ENCODE measurements around the gene NUP214. TPM values are rescaled to one million over a fixed set of nuclear protein-coding genes. Genes with fewer than 3 reads are reported as not detected.

The NUP214 gene
- total RNA-seq, 2 experiments from 2014 or later: 19.7 to 69.6 TPM

DNA sequence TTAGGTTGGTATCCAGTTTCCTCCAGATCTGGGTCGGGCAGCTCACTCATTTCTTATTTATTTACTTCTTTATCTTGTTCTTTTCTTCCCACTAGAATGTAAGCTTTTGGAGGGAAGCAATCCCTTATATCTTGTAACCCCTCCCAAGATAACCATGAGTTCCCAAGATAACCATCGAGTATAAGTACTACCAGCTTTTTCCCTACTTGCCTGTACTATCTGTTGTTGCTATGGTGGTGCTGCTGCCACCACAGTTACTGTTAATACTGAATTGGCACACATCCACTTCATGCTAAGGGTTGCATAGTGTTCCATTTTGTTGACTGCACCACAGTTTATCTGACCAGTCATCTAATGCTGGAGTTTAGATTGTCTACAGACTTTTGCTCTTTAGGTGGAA, 19.9 kb downstream of the NUP214 start:
- ChIA-PET POLR2A (interaction anchor here (0.7 to 1.7 kb wide), 2 partner anchors 20 to 121 kb away, joined by 3 to 7 read pairs; partner anchors contain the start of gene NUP214), CTCF (ENCODE audit: unreplicated experiment) (no interaction called here)
- BruUV-seq (replicated peaks): no TSS peak
- H3K27ac ChIP-seq (ENCODE audit: low read depth, low read length, poor library complexity, severe bottlenecking): no peak overlapping the region
- no peaks in the 10 kb centered on the region for H3K9me3 ChIP-seq (ENCODE audit: low read length)
- no peaks in the 10 kb centered on the region for H3K79me2 ChIP-seq (ENCODE audit: insufficient read depth, low read depth, low read length)
- no peak for DNase-seq (ENCODE audit: low spot score)
- no peak overlapping the region for H3K4me2 ChIP-seq (ENCODE audit: low read length)
- intact Hi-C loops (cut with micrococcal nuclease; ENCODE audit: unreplicated experiment): no loop called here
- no peaks in the 10 kb centered on the region for H3K4me1 ChIP-seq (ENCODE audit: insufficient read depth, low read length, poor library complexity, severe bottlenecking)
- H2AFZ ChIP-seq (ENCODE audit: low read length): no peak overlapping the region
- H4K20me1 ChIP-seq (ENCODE audit: insufficient read depth, low read length): no peaks in the 10 kb centered on the region
- H3K36me3 ChIP-seq (ENCODE audit: insufficient read depth, low read length): peaks cover 97% of the 10 kb centered on the region
- H3K9me2 ChIP-seq (ENCODE audit: insufficient read depth, low read length): no peaks in the 10 kb centered on the region
- H3K4me3 ChIP-seq (ENCODE audit: low read depth, low read length, poor library complexity, severe bottlenecking): no peak overlapping the region
- TF ChIP-seq, protein P1, sequence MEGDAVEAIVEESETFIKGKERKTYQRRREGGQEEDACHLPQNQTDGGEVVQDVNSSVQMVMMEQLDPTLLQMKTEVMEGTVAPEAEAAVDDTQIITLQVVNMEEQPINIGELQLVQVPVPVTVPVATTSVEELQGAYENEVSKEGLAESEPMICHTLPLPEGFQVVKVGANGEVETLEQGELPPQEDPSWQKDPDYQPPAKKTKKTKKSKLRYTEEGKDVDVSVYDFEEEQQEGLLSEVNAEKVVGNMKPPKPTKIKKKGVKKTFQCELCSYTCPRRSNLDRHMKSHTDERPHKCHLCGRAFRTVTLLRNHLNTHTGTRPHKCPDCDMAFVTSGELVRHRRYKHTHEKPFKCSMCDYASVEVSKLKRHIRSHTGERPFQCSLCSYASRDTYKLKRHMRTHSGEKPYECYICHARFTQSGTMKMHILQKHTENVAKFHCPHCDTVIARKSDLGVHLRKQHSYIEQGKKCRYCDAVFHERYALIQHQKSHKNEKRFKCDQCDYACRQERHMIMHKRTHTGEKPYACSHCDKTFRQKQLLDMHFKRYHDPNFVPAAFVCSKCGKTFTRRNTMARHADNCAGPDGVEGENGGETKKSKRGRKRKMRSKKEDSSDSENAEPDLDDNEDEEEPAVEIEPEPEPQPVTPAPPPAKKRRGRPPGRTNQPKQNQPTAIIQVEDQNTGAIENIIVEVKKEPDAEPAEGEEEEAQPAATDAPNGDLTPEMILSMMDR (conservative IDR thresholded peaks at IDR 0.05; ENCODE audit: low read length): no peak
- no peak for TF ChIP-seq EZH2phosphoT487 (IDR thresholded peaks at IDR 0.05; ENCODE audit: borderline replicate concordance, low read depth, low read length)

DNA sequence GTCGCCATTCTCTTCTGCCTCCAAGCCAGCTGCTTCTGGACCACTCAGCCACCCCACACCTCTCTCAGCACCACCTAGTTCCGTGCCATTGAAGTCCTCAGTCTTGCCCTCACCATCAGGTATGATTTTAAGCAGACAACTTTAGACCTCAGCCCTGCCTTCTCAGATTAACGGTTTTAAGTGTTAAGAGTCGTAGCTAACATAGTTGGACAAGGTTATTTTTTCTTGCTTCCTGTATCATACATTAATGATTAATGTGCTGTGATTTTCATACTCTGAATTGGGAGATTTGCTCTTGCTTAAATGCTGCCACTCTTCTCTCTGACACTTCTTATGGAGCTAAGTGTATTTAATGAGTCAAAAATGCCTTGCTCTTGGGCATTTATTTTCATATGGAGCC, 20.8 kb downstream of the NUP214 start:
- H3K27ac ChIP-seq (ENCODE audit: low read depth, low read length, poor library complexity, severe bottlenecking): no peak overlapping the region
- no peaks in the 10 kb centered on the region for H3K9me3 ChIP-seq (ENCODE audit: low read length)
- no peak for TF ChIP-seq EZH2phosphoT487 (IDR thresholded peaks at IDR 0.05; ENCODE audit: borderline replicate concordance, low read depth, low read length)
- TF ChIP-seq, protein P1 (conservative IDR thresholded peaks at IDR 0.05; ENCODE audit: low read length): no peak
- H3K79me2 ChIP-seq (ENCODE audit: insufficient read depth, low read depth, low read length): no peaks in the 10 kb centered on the region
- ChIA-PET CTCF (ENCODE audit: unreplicated experiment) (no interaction called here), POLR2A (interaction anchor here (1.5 to 1.7 kb wide), 2 partner anchors 12 to 21 kb away, joined by 3 to 7 read pairs; partner anchors contain the start of gene NUP214)
- intact Hi-C loops (cut with micrococcal nuclease; ENCODE audit: unreplicated experiment): no loop called here
- H3K4me1 ChIP-seq (ENCODE audit: insufficient read depth, low read length, poor library complexity, severe bottlenecking): no peaks in the 10 kb centered on the region
- no peak for DNase-seq (ENCODE audit: low spot score)
- peaks cover 96% of the 10 kb centered on the region for H3K36me3 ChIP-seq (ENCODE audit: insufficient read depth, low read length)
- no peak overlapping the region for H3K4me3 ChIP-seq (ENCODE audit: low read depth, low read length, poor library complexity, severe bottlenecking)
- H4K20me1 ChIP-seq (ENCODE audit: insufficient read depth, low read length): no peaks in the 10 kb centered on the region
- H3K4me2 ChIP-seq (ENCODE audit: low read length): no peak overlapping the region
- no peaks in the 10 kb centered on the region for H3K9me2 ChIP-seq (ENCODE audit: insufficient read depth, low read length)
- no TSS peak for BruUV-seq (replicated peaks)
- H2AFZ ChIP-seq (ENCODE audit: low read length): no peak overlapping the region

GRCh38 chr9:131148276-131148675, 22.9 kb downstream of the NUP214 start:
- Histone ChIP-seq H4K20me1 (ENCODE audit: insufficient read depth, low read length) (no peaks in the 10 kb centered on the region), H3K79me2 (ENCODE audit: insufficient read depth, low read depth, low read length) (no peaks in the 10 kb centered on the region), H3K4me1 (ENCODE audit: insufficient read depth, low read length, poor library complexity, severe bottlenecking) (no peaks in the 10 kb centered on the region), H3K27ac (ENCODE audit: low read depth, low read length, poor library complexity, severe bottlenecking) (no peak overlapping the region), H3K36me3 (ENCODE audit: insufficient read depth, low read length) (peaks cover 97% of the 10 kb centered on the region), H3K9me3 (ENCODE audit: low read length) (no peaks in the 10 kb centered on the region), H3K4me2 (ENCODE audit: low read length) (no peak overlapping the region), H3K4me3 (ENCODE audit: low read depth, low read length, poor library complexity, severe bottlenecking) (no peak overlapping the region), H2AFZ (ENCODE audit: low read length) (no peak overlapping the region), H3K9me2 (ENCODE audit: insufficient read depth, low read length) (no peaks in the 10 kb centered on the region)
- DNase-seq (ENCODE audit: low spot score): no peak
- intact Hi-C loops (cut with micrococcal nuclease; ENCODE audit: unreplicated experiment): no loop called here
- ChIA-PET POLR2A (interaction anchor here (0.7 kb wide), 1 partner anchor 89 kb away, joined by 3 read pairs; no protein-coding TSS in a partner anchor), CTCF (ENCODE audit: unreplicated experiment) (interaction anchor here (0.6 kb wide), 1 partner anchor 285 kb away, joined by 4 read pairs; no protein-coding TSS in a partner anchor)
- TF ChIP-seq, protein P1 (conservative IDR thresholded peaks at IDR 0.05; ENCODE audit: low read length): no peak
- no TSS peak for BruUV-seq (replicated peaks)

All from OCI-LY7 (cell line).